Panc1 (cell line): ENCODE data around the gene RNGTT. TPM values are rescaled to one million over a fixed set of nuclear protein-coding genes. Genes with fewer than 3 reads are reported as not detected.

Source experiments
- ATAC-seq: fragments of 200-7000 bp; cut with Tn5 transposase; 2 replicates; pipeline ENCODE4 v1.9.1; 2020; ENCODE audit warnings: mild to moderate bottlenecking, moderate library complexity
- BruUV-seq: library from RNA; stranded (reverse); fragments of 400-500 nt; replicated peaks from 2 replicates; lab custom pipeline; 2021; lab: Mats Ljungman, UMichigan
- CTCF ChIA-PET: fragments of 300-600 bp; sonication (Branson Sonifier 250); formaldehyde crosslinking; loops from one replicate; lab custom pipeline; 2022; ENCODE audit warnings: antibody characterized with exemption; lab: Charles Lee
- POLR2A ChIA-PET: fragments of 300-600 bp; sonication (Branson Sonifier 250); formaldehyde crosslinking; loops from one replicate; lab custom pipeline; 2022; ENCODE audit warnings: antibody characterized with exemption; lab: Charles Lee
- DNase-seq: peaks from one replicate; pipeline ENCODE4 v3.0.0-alpha.2; 2010; ENCODE audit warnings: low read depth, low spot score
- H3K27ac ChIP-seq: 2 replicates; pipeline ENCODE4 v1.5.1; 2011; ENCODE audit warnings: mild to moderate bottlenecking, low read length, inconsistent platforms
- H3K27me3 ChIP-seq: fragments of 200-500 bp; sonication (Bioruptor generic); 2 replicates; pipeline ENCODE4 v1.6.0; 2014; ENCODE audit warnings: low read length, inconsistent platforms; ENCODE audit not compliant: control insufficient read depth, insufficient read depth
- H3K36me3 ChIP-seq: fragments of 200-500 bp; sonication (Bioruptor generic); 2 replicates; pipeline ENCODE4 v1.5.1; 2014; ENCODE audit warnings: inconsistent platforms, mild to moderate bottlenecking, low read length, moderate library complexity; ENCODE audit not compliant: control insufficient read depth, insufficient read depth
- H3K4me1 ChIP-seq: 2 replicates; pipeline ENCODE4 v1.5.1; 2011; ENCODE audit warnings: inconsistent platforms, mild to moderate bottlenecking, low read length, moderate library complexity; ENCODE audit not compliant: control insufficient read depth, insufficient read depth
- H3K4me3 ChIP-seq, 2 experiments: 2 replicates each; pipeline ENCODE4 v1.5.1; 2011 to 2012; ENCODE audit warnings: low read depth in 2 of 2, low read length in 2 of 2, mild to moderate bottlenecking in 2 of 2, inconsistent platforms in 1 of 2, moderate library complexity in 1 of 2
- H3K9me3 ChIP-seq: fragments of 200-500 bp; sonication (Bioruptor generic); 2 replicates; pipeline ENCODE4 v1.5.1; 2014; ENCODE audit warnings: low read depth, mild to moderate bottlenecking, inconsistent platforms, low read length, moderate library complexity; ENCODE audit not compliant: control insufficient read depth, insufficient read depth
- CTCF ChIP-seq: fragments of 450-650 bp; IDR thresholded peaks from 2 replicates; pipeline ENCODE4 v1.5.1; 2017; ENCODE audit warnings: mild to moderate bottlenecking
- POLR2AphosphoS5 ChIP-seq: IDR thresholded peaks from 2 replicates; pipeline ENCODE4 v1.6.1; 2012; ENCODE audit warnings: mild to moderate bottlenecking, low read depth, low read length, moderate library complexity
- REST ChIP-seq, 2 experiments: IDR thresholded peaks; 2 replicates each; pipeline ENCODE4 v1.6.1; 2011 to 2012; ENCODE audit warnings: low read depth in 2 of 2, control low read depth in 1 of 2, low read length in 1 of 2, mild to moderate bottlenecking in 1 of 2, moderate library complexity in 1 of 2; ENCODE audit not compliant: insufficient read depth in 1 of 2
- SIN3A ChIP-seq: IDR thresholded peaks from 2 replicates; pipeline ENCODE4 v1.6.1; 2012; ENCODE audit warnings: low read depth, mild to moderate bottlenecking, low read length, moderate library complexity, borderline replicate concordance; ENCODE audit not compliant: insufficient read depth
- TCF7L2 ChIP-seq: IDR thresholded peaks from 2 replicates; pipeline ENCODE4 v1.6.1; 2011; ENCODE audit warnings: mild to moderate bottlenecking, low read depth, low read length, inconsistent platforms
- in situ Hi-C: cut with HindIII; loops from 2 replicates; pipeline ENCODE4 v1.10.0; 2016; ENCODE audit warnings: low sequenced_read_pairs, low pct_unique_long_range_greater_than_20kb
- intact Hi-C: fragments of 100-400 bp; cut with micrococcal nuclease; formaldehyde crosslinking; loops from one replicate; pipeline ENCODE4 v1.10.0; 2022; ENCODE audit not compliant: unreplicated experiment
- total RNA-seq: library from RNA; stranded (reverse); gene quantifications from one replicate; pipeline ENCODE4 v1.2.1, GENCODE V29; 2021; ENCODE audit not compliant: unreplicated experiment

Gene RNGTT
- total RNA-seq, 1 experiment from 2014 or later: 21.2 TPM

GRCh38 chr6:88843040-88843439 is 120.4 kb downstream of the RNGTT start:
- H3K27ac ChIP-seq: no peak overlapping the region

GRCh38 chr6:88842320-88842719 is 121.1 kb downstream of the RNGTT start:
- Histone ChIP-seq H3K27me3 (no peaks in the 10 kb centered on the region), H3K27ac (no peak overlapping the region), H3K4me3 (no peak overlapping the region), H3K9me3 (peaks cover 12% of the 10 kb centered on the region; the same call in 1 of the 2 replicates), H3K4me1 (no peaks in the 10 kb centered on the region), H3K36me3 (no peaks in the 10 kb centered on the region)
- POLR2A ChIA-PET: no interaction called here
- ATAC-seq (no peak), DNase-seq (no peak)
- in situ Hi-C loops (no loop called here), intact Hi-C loops (no loop called here)
- BruUV-seq: no TSS peak
- CTCF ChIA-PET: no interaction called here
- no peak for TF ChIP-seq CTCF
- TF ChIP-seq REST (IDR thresholded peaks at IDR 0.05; ENCODE audit: insufficient read depth in 1 of 2, low read depth in 2 of 2, low read length in 1 of 2): no peak
- TF ChIP-seq SIN3A: no peak
- no peak for TF ChIP-seq TCF7L2
- TF ChIP-seq POLR2AphosphoS5: no peak

More at GRCh38 chr6:88843040-88843439, 120.4 kb downstream of the RNGTT start:
- in situ Hi-C loops: no loop called here
- CTCF ChIA-PET: interaction anchor here (0.7 kb wide), 1 partner anchor 822 kb away, joined by 4 read pairs; no protein-coding TSS in a partner anchor
- intact Hi-C loops: no loop called here
- Histone ChIP-seq H3K9me3 (peaks cover 6% of the 10 kb centered on the region; the same call in 1 of the 2 replicates), H3K4me3 (no peak overlapping the region), H3K27me3 (no peaks in the 10 kb centered on the region), H3K4me1 (no peaks in the 10 kb centered on the region), H3K36me3 (no peaks in the 10 kb centered on the region)
- POLR2A ChIA-PET: no interaction called here
- ATAC-seq (no peak), DNase-seq (no peak)
- TF ChIP-seq POLR2AphosphoS5: no peak
- TF ChIP-seq REST (IDR thresholded peaks at IDR 0.05; ENCODE audit: insufficient read depth in 1 of 2, low read depth in 2 of 2, low read length in 1 of 2): no peak
- TF ChIP-seq SIN3A: no peak
- TF ChIP-seq CTCF: no peak
- no peak for TF ChIP-seq TCF7L2
- no TSS peak for BruUV-seq
